Measurements from ENCODE around the gene ACAN. TPM values are rescaled to one million over a fixed set of nuclear protein-coding genes. Genes with fewer than 3 reads are reported as not detected.

ACAN gene
- total and polyA plus RNA-seq, 10 of the 15 experiments (the other 5 are each of a cell fraction or from before 2014, with no cell fraction given) = not detected

- RAD21 ChIA-PET (ENCODE audit: unreplicated experiment) = no interaction called here
- CTCF ChIA-PET = no interaction called here
Observed at GRCh38 chr15:88874275-88874674, 71.0 kb downstream of the ACAN start.

DNA sequence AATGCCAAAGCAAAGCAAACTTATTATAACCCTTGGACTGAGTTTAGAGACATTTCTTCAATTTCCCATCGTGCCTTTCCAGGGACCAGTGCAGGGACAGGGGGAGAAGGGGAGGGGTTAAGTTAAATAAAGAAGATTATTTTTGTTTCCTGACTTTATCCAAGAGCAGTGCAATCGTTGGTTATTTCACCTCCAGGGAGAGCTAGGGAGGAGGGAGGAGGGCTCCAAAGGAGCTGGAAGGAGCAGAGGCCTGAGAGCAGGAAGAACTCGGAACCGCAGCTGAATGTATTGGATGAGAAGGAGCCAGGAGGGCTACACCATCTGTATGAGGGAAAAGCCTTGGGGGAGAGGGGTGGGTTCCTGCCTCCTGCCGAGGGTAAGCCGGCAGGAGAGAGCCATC lies 71.4 kb downstream of the ACAN start:
- no peak for TF ChIP-seq SPI1 (IDR thresholded peaks at IDR 0.05; ENCODE audit: borderline replicate concordance, insufficient read depth, low read depth, low read length)
- no peak for TF ChIP-seq SRF (IDR thresholded peaks at IDR 0.05; ENCODE audit: low read depth in 2 of 2, low read length in 2 of 2)
- TF ChIP-seq IRF5 (IDR thresholded peaks at IDR 0.05; ENCODE audit: borderline replicate concordance) = no peak
- TF ChIP-seq RCOR1 (conservative IDR thresholded peaks at IDR 0.05; ENCODE audit: low read depth, low read length) = no peak
- TF ChIP-seq CEBPB (IDR thresholded peaks at IDR 0.05; ENCODE audit: borderline replicate concordance in 1 of 2, low read depth in 2 of 2, low read length in 2 of 2) = no peak
- TF ChIP-seq RAD21 (IDR thresholded peaks at IDR 0.05; ENCODE audit: insufficient read depth, low read depth, low read length) = no peak
- no peak for TF ChIP-seq BACH1 (IDR thresholded peaks at IDR 0.05; ENCODE audit: borderline replicate concordance)
- no peak for TF ChIP-seq STAT1 (conservative IDR thresholded peaks at IDR 0.05)
- no peak for TF ChIP-seq JUND (IDR thresholded peaks at IDR 0.05; ENCODE audit: low read depth, low read length)
- TF ChIP-seq ZNF622 (IDR thresholded peaks at IDR 0.05) = no peak
- ChIA-PET CTCF (no interaction called here), POLR2A (no interaction called here), SMC1A (ENCODE audit: uncharacterized antibody, unreplicated experiment) (no interaction called here), RAD21 (ENCODE audit: unreplicated experiment) (no interaction called here)
- Histone ChIP-seq H3K36me3 (ENCODE audit: control insufficient read depth in 2 of 2, insufficient read depth in 2 of 2, low read length in 1 of 2) (no peaks in the 10 kb centered on the region), H2AFZ (ENCODE audit: control insufficient read depth, low read depth, low read length) (no peak overlapping the region), H3K27ac (ENCODE audit: control insufficient read depth, insufficient read depth) (no peak overlapping the region), H3K27me3 (replicated peaks in 1 of 2; ENCODE audit: control insufficient read depth in 2 of 2, insufficient read depth in 2 of 2, low read length in 1 of 2) (no peaks in the 10 kb centered on the region), H3K4me2 (ENCODE audit: control insufficient read depth, insufficient read depth) (no peak overlapping the region), H3K9me3 (replicated peaks; ENCODE audit: control insufficient read depth, insufficient read depth, low read length) (no peaks in the 10 kb centered on the region), H3K9ac (ENCODE audit: control insufficient read depth, insufficient read depth, low read length) (no peak overlapping the region), H4K20me1 (ENCODE audit: control insufficient read depth, insufficient read depth) (no peaks in the 10 kb centered on the region), H3K79me2 (ENCODE audit: control insufficient read depth, insufficient read depth, low read length) (no peaks in the 10 kb centered on the region), H3K4me3 (no peak overlapping the region), H3K4me1 (ENCODE audit: control insufficient read depth, insufficient read depth, low read length) (no peaks in the 10 kb centered on the region)
- WGBS (ENCODE audit: insufficient coverage, insufficient replicate concordance, low lambda C conversion rate, missing lambda C conversion rate) = 55% methylated on average over 6 of the region's 6 CpGs
- ATAC-seq (no peak), DNase-seq (ENCODE audit: low read depth, low spot score) (no peak), FAIRE-seq (no peak)
- intact Hi-C loops (cut with micrococcal nuclease; ENCODE audit: unreplicated experiment) = no loop called here
- in situ Hi-C loops (cut with MboI) = no loop called here
- BruUV-seq (replicated peaks) = no TSS peak

More at GRCh38 chr15:88874275-88874674, 71.0 kb downstream of the ACAN start:
- Histone ChIP-seq H4K20me1 (ENCODE audit: control insufficient read depth, insufficient read depth) (no peaks in the 10 kb centered on the region), H3K27ac (ENCODE audit: control insufficient read depth, insufficient read depth) (no peak overlapping the region), H3K9ac (ENCODE audit: control insufficient read depth, insufficient read depth, low read length) (no peak overlapping the region), H3K4me3 (no peak overlapping the region), H2AFZ (ENCODE audit: control insufficient read depth, low read depth, low read length) (no peak overlapping the region), H3K27me3 (replicated peaks in 1 of 2; ENCODE audit: control insufficient read depth in 2 of 2, insufficient read depth in 2 of 2, low read length in 1 of 2) (no peaks in the 10 kb centered on the region), H3K4me2 (ENCODE audit: control insufficient read depth, insufficient read depth) (no peak overlapping the region), H3K36me3 (ENCODE audit: control insufficient read depth in 2 of 2, insufficient read depth in 2 of 2, low read length in 1 of 2) (no peaks in the 10 kb centered on the region), H3K9me3 (replicated peaks; ENCODE audit: control insufficient read depth, insufficient read depth, low read length) (no peaks in the 10 kb centered on the region), H3K79me2 (ENCODE audit: control insufficient read depth, insufficient read depth, low read length) (no peaks in the 10 kb centered on the region), H3K4me1 (ENCODE audit: control insufficient read depth, insufficient read depth, low read length) (no peaks in the 10 kb centered on the region)
- no peak for TF ChIP-seq PAX8 (IDR thresholded peaks at IDR 0.05)
- TF ChIP-seq SPI1 (IDR thresholded peaks at IDR 0.05; ENCODE audit: borderline replicate concordance, insufficient read depth, low read depth, low read length) = no peak
- in situ Hi-C loops (cut with MboI) = no loop called here
- intact Hi-C loops (cut with micrococcal nuclease; ENCODE audit: unreplicated experiment) = no loop called here
- POLR2A ChIA-PET = no interaction called here
- 46% methylated on average over 15 of the region's 15 CpGs for WGBS (ENCODE audit: insufficient coverage, insufficient replicate concordance, low lambda C conversion rate, missing lambda C conversion rate)
- ATAC-seq (no peak), DNase-seq (ENCODE audit: low read depth, low spot score) (no peak), FAIRE-seq (no peak)
- SMC1A ChIA-PET (ENCODE audit: uncharacterized antibody, unreplicated experiment) = no interaction called here
- BruUV-seq (replicated peaks) = no TSS peak

Measured in GM12878 (cell line).